Testis (tissue), 3 donors: ENCODE data around the gene CD300LF. TPM values are rescaled to one million over a fixed set of nuclear protein-coding genes. Genes with fewer than 3 reads are reported as not detected.

Experiments
- DNase-seq: peaks from one replicate; pipeline ENCODE4 v3.0.0-alpha.2; 2019
- H3K27ac ChIP-seq, 2 donors: fragments of 200-600 bp; sonication (generic); one replicate each; pipeline ENCODE4 v1.5.1; 2019
- H3K27me3 ChIP-seq: fragments of 200-600 bp; sonication (generic); one replicate; pipeline ENCODE4 v1.5.1; 2019
- H3K36me3 ChIP-seq: fragments of 200-600 bp; sonication (generic); one replicate; pipeline ENCODE4 v1.5.1; 2017; ENCODE audit warnings: low read depth; ENCODE audit errors: missing control alignments
- H3K4me1 ChIP-seq: fragments of 200-600 bp; sonication (generic); one replicate; pipeline ENCODE4 v1.5.1; 2019
- H3K4me3 ChIP-seq, 2 donors: fragments of 200-600 bp; sonication (generic); one replicate each; pipeline ENCODE4 v1.5.1; 2017 to 2019
- H3K9me3 ChIP-seq: fragments of 200-600 bp; sonication (generic); one replicate; pipeline ENCODE4 v1.5.1; 2017
- CTCF ChIP-seq, 3 experiments: fragments of 450-650 bp in 2 of 3; fragments of 200-600 bp in 1 of 3; sonication (generic) in 1 of 3; IDR thresholded peaks; one replicate each; pipeline ENCODE4 v1.5.1; 2016 to 2019; ENCODE audit warnings: antibody characterized with exemption in 3 of 3, mild to moderate bottlenecking in 2 of 3, moderate library complexity in 1 of 3
- POLR2A ChIP-seq: fragments of 450-650 bp; IDR thresholded peaks from one replicate; pipeline ENCODE4 v1.6.1; 2017; ENCODE audit warnings: antibody characterized with exemption, mild to moderate bottlenecking, moderate library complexity
- WGBS, 2 donors: methylation state at CpG; one replicate each; pipeline ENCODE4 v1.1.5; 2018; 5-methylcytosine and 5-hydroxymethylcytosine counted together
- intact Hi-C: fragments of 100-400 bp; cut with DNase I; formaldehyde crosslinking; loops from one replicate; pipeline ENCODE4 v1.15.1; 2023; ENCODE audit warnings: low total_unique reads
- polyA plus RNA-seq: library from polyadenylated mRNA; stranded (reverse); fragments of 350-450 nt; fragmentation: Illumina TruSeq; extraction: RNeasy Lipid Tissue Mini Kit (QIAGEN cat#74804); gene quantifications from one replicate; pipeline ENCODE4 v1.2.3, GENCODE V29; 2014; ENCODE audit warnings: low read depth, low replicate concordance; ENCODE audit not compliant: insufficient read depth
- total RNA-seq, 2 donors: library from RNA; depleted of rRNA; stranded (reverse); fragments of >200 nt; gene quantifications; one replicate each; pipeline ENCODE4 v1.2.3, GENCODE V29; 2016

CD300LF gene
- total and polyA plus RNA-seq, 3 donors from 2014 or later = 0.43 to 1.1 (median 0.79) TPM

DNA sequence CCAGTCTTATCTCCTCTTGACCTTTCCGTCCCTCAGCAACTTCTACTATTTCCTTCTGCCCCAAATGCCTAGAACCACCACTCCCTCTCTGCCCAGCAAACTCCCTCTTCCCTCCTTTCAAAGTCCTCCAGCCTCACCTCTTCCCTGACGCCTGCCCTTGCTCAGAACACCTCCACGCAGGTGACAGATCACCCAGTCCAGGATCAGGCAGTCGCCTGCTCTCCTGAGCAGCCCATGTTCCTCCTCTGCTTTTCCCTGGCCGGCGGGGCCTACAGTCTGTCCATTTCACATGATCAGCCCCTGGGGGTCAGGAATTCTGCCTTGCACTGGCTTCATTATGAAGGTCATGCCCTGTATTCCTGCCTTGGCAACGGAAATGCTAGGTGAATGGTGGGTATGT, 422 bp downstream of the CD300LF start:
- Histone ChIP-seq H3K36me3 (no peaks in the 10 kb centered on the region), H3K4me1 (no peaks in the 10 kb centered on the region), H3K27me3 (no peaks in the 10 kb centered on the region), H3K27ac (no peak overlapping the region), H3K4me3 (no peak overlapping the region), H3K9me3 (no peaks in the 10 kb centered on the region)
- intact Hi-C loops = loop anchor here (5.0 kb wide), 1 partner anchor 50 kb away; no protein-coding TSS in a partner anchor
- WGBS, 2 donors = 75 to 77% methylated on average over 7 of the region's 7 CpGs
- TF ChIP-seq CTCF (IDR thresholded peaks at IDR 0.05) (no peak), POLR2A (no peak)
- no peak for DNase-seq

- TF ChIP-seq POLR2A (no peak), CTCF (IDR thresholded peaks at IDR 0.05) (no peak)
- Histone ChIP-seq H3K27me3 (no peaks in the 10 kb centered on the region), H3K27ac (no peak overlapping the region), H3K9me3 (no peaks in the 10 kb centered on the region), H3K36me3 (no peaks in the 10 kb centered on the region), H3K4me3 (no peak overlapping the region), H3K4me1 (no peaks in the 10 kb centered on the region)
- intact Hi-C loops = loop anchor here (5.0 kb wide), 1 partner anchor 51 kb away; no protein-coding TSS in a partner anchor
- 73% methylated on average over 12 of the region's 12 CpGs for whole genome bisulfite sequencing, 2 donors
- DNase-seq = no peak
Observed at GRCh38 chr17:74711058-74711824, 1.5 kb downstream of the CD300LF start.

DNA sequence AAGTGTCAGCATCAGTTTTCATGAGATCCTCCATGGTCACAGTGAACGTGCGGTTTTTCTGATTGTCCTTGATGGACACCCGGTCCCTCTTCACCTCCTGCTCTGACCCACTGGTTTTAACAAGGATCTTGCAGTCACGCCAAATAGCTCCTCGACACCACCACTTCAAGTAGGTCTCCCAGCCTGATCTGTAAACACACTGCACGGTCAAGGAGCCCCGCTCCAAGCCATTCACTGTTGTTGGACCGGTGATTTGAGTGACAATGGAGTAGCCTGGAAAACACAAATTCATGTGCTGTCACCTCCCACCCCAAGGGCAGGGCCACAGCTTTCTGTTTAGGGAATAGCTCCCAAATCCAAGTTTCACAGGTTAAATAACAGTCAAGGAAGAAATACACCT, 8.2 kb downstream of the CD300LF start:
- H3K27ac ChIP-seq = no peak overlapping the region
- no peak for DNase-seq

GRCh38 chr17:74703311-74703710, 9.4 kb downstream of the CD300LF start:
- no peaks in the 10 kb centered on the region for H3K36me3 ChIP-seq
- H3K9me3 ChIP-seq = no peaks in the 10 kb centered on the region
- DNase-seq = no peak
- H3K27me3 ChIP-seq = no peaks in the 10 kb centered on the region
- TF ChIP-seq POLR2A (no peak), CTCF (IDR thresholded peaks at IDR 0.05) (no peak)
- 40 to 73% methylated on average over 1 to 2 of the region's 2 CpGs for WGBS, 2 donors
- H3K4me3 ChIP-seq = no peak overlapping the region
- intact Hi-C loops = no loop called here
- no peak overlapping the region for H3K27ac ChIP-seq
- H3K4me1 ChIP-seq = no peaks in the 10 kb centered on the region

More for the DNA sequence above, 8.2 kb downstream of the CD300LF start:
- H3K4me3 ChIP-seq = no peak overlapping the region
- H3K9me3 ChIP-seq = no peaks in the 10 kb centered on the region
- intact Hi-C loops = no loop called here
- TF ChIP-seq CTCF (IDR thresholded peaks at IDR 0.05) (no peak), POLR2A (no peak)
- no peaks in the 10 kb centered on the region for H3K27me3 ChIP-seq
- no peaks in the 10 kb centered on the region for H3K36me3 ChIP-seq
- 87 to 90% methylated on average over 8 of the region's 8 CpGs for WGBS, 2 donors
- no peaks in the 10 kb centered on the region for H3K4me1 ChIP-seq
